Endothelial cell of umbilical vein (primary cell): Measurements from ENCODE around the gene ARRDC1.

ENCODE experiments used
- EZH2 ChIP-seq: IDR thresholded peaks from 2 replicates; pipeline ENCODE4 v1.6.1; 2012; ENCODE audit warnings: borderline replicate concordance, low read depth, mild to moderate bottlenecking, moderate library complexity, low read length, inconsistent platforms; ENCODE audit not compliant: severe bottlenecking
- JUN ChIP-seq: IDR thresholded peaks from 2 replicates; pipeline ENCODE4 v1.6.1; 2011; ENCODE audit warnings: borderline replicate concordance, low read depth; ENCODE audit not compliant: insufficient read length, insufficient read depth
- POLR2A ChIP-seq: IDR thresholded peaks from 2 replicates; pipeline ENCODE4 v1.6.1; 2012; ENCODE audit warnings: low read depth, mild to moderate bottlenecking, control low read depth, low read length
- TF ChIP-seq, protein P1 (sequence below), 2 donors: IDR thresholded peaks; 1 replicate in 1 of 2; 2 replicates in 1 of 2; pipeline ENCODE4 v1.5.1; 2011; ENCODE audit warnings: low read length in 2 of 2, mild to moderate bottlenecking in 2 of 2, moderate library complexity in 2 of 2, control low read depth in 1 of 2, inconsistent platforms in 1 of 2, low read depth in 1 of 2; ENCODE audit not compliant: insufficient read depth in 1 of 2; ENCODE audit errors: extremely low read depth in 1 of 2
- TF ChIP-seq, protein P2 (sequence below): IDR thresholded peaks from 2 replicates; pipeline ENCODE4 v1.6.1; 2011; ENCODE audit not compliant: insufficient read depth, insufficient read length

DNA sequence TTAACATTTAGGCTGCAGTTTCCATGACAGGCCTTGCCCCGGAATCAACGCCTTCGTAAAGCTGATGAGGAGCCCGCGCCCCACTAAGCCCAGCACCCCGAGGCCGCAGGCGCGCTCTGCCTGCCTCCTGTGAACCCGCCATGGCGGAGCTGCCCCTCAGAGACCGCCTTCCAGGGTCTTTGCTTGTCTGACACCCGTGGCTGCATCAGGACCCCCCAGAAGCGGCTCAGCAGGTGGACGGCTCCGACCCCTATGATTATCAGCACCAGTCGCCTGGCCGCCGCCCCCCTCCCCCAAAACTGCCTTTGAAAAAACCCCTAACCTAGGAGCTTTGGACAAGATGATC lies 26.3 kb upstream of the ARRDC1 start:
- TF ChIP-seq, protein P1, sequence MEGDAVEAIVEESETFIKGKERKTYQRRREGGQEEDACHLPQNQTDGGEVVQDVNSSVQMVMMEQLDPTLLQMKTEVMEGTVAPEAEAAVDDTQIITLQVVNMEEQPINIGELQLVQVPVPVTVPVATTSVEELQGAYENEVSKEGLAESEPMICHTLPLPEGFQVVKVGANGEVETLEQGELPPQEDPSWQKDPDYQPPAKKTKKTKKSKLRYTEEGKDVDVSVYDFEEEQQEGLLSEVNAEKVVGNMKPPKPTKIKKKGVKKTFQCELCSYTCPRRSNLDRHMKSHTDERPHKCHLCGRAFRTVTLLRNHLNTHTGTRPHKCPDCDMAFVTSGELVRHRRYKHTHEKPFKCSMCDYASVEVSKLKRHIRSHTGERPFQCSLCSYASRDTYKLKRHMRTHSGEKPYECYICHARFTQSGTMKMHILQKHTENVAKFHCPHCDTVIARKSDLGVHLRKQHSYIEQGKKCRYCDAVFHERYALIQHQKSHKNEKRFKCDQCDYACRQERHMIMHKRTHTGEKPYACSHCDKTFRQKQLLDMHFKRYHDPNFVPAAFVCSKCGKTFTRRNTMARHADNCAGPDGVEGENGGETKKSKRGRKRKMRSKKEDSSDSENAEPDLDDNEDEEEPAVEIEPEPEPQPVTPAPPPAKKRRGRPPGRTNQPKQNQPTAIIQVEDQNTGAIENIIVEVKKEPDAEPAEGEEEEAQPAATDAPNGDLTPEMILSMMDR (IDR thresholded peaks at IDR 0.05; ENCODE audit: extremely low read depth in 1 of 2, insufficient read depth in 1 of 2, low read depth in 1 of 2, low read length in 2 of 2): no peak
- TF ChIP-seq POLR2A (no peak), EZH2 (no peak), JUN (no peak)
- TF ChIP-seq, protein P2, sequence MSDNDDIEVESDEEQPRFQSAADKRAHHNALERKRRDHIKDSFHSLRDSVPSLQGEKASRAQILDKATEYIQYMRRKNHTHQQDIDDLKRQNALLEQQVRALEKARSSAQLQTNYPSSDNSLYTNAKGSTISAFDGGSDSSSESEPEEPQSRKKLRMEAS: no peak
